Measurements from ENCODE around the gene SMS. TPM values are rescaled to one million over a fixed set of nuclear protein-coding genes. Genes with fewer than 3 reads are reported as not detected.

Gene SMS
- total and polyA plus RNA-seq, 8 donors, result 9.6 to 75.8 (median 46.3) TPM

GRCh38 chrX:22035236-22035635 lies 94.7 kb downstream of the SMS start:
- Histone ChIP-seq H3K9me3 (peaks cover 0 to 1% (median 0%) of the 10 kb centered on the region in 4 donors), H3K27me3 (no peaks in the 10 kb centered on the region), H3K27ac (no peak overlapping the region), H3K4me3 (no peak overlapping the region), H3K4me1 (no peaks in the 10 kb centered on the region), H3K36me3 (no peaks in the 10 kb centered on the region)
- 29 to 73% (median 65%) methylated on average over 1 of the region's 1 CpG for WGBS, 5 donors
- DNase-seq, result no peak
- intact Hi-C loops (cut with DNase I; ENCODE audit: low total_unique reads), result no loop called here
- TF ChIP-seq EP300 (IDR thresholded peaks at IDR 0.05), result no peak
- no peak for TF ChIP-seq POLR2A (IDR thresholded peaks at IDR 0.05)
- TF ChIP-seq POLR2AphosphoS5 (IDR thresholded peaks at IDR 0.05), result no peak
- TF ChIP-seq CTCF (IDR thresholded peaks at IDR 0.05), result no peak

GRCh38 chrX:22037225-22037624 lies 96.7 kb downstream of the SMS start:
- Histone ChIP-seq H3K27me3 (no peaks in the 10 kb centered on the region), H3K4me3 (no peak overlapping the region), H3K27ac (no peak overlapping the region), H3K36me3 (no peaks in the 10 kb centered on the region), H3K9me3 (no peaks in the 10 kb centered on the region), H3K4me1 (no peaks in the 10 kb centered on the region)
- intact Hi-C loops (cut with DNase I; ENCODE audit: low total_unique reads), result no loop called here
- TF ChIP-seq CTCF (IDR thresholded peaks at IDR 0.05), result no peak
- TF ChIP-seq POLR2A (IDR thresholded peaks at IDR 0.05), result no peak
- WGBS, 5 donors, result 49 to 80% (median 59%) methylated on average over 2 of the region's 2 CpGs
- DNase-seq, result no peak

GRCh38 chrX:22037911-22038537 lies 97.5 kb downstream of the SMS start:
- Histone ChIP-seq H3K27me3 (no peaks in the 10 kb centered on the region), H3K27ac (no peak overlapping the region), H3K4me1 (no peaks in the 10 kb centered on the region), H3K36me3 (no peaks in the 10 kb centered on the region), H3K9me3 (no peaks in the 10 kb centered on the region), H3K4me3 (no peak overlapping the region)
- no peak for TF ChIP-seq POLR2A (IDR thresholded peaks at IDR 0.05)
- no peak for TF ChIP-seq EP300 (IDR thresholded peaks at IDR 0.05)
- TF ChIP-seq POLR2AphosphoS5 (IDR thresholded peaks at IDR 0.05), result no peak
- TF ChIP-seq CTCF (IDR thresholded peaks at IDR 0.05), result no peak
- intact Hi-C loops (cut with DNase I; ENCODE audit: low total_unique reads), result no loop called here
- DNase-seq, result no peak
- 84 to 93% (median 85%) methylated on average over 8 to 13 of the region's 13 CpGs for WGBS, 5 donors

- TF ChIP-seq POLR2A (IDR thresholded peaks at IDR 0.05) (no peak), POLR2AphosphoS5 (IDR thresholded peaks at IDR 0.05) (no peak), CTCF (IDR thresholded peaks at IDR 0.05) (no peak), EP300 (IDR thresholded peaks at IDR 0.05) (no peak)
- Histone ChIP-seq H3K27ac (no peak overlapping the region), H3K4me1 (no peaks in the 10 kb centered on the region), H3K27me3 (no peaks in the 10 kb centered on the region), H3K9me3 (no peaks in the 10 kb centered on the region), H3K36me3 (no peaks in the 10 kb centered on the region), H3K4me3 (no peak overlapping the region)
- intact Hi-C loops (cut with DNase I; ENCODE audit: low total_unique reads), result no loop called here
- no peak for DNase-seq
- 82 to 92% (median 85%) methylated on average over 4 to 6 of the region's 6 CpGs for WGBS, 5 donors
Observed at GRCh38 chrX:22039541-22039940, 99.0 kb downstream of the SMS start.

Measured in stomach (tissue), 9 donors.